HG02970 (cell line): ENCODE results near the gene LDHAL6B.

ENCODE experiments used
- ATAC-seq: cut with Tn5 transposase; IDR thresholded peaks from one replicate; pipeline ENCODE4 v1.9.1; 2021; ENCODE audit warnings: mild to moderate bottlenecking, moderate library complexity, moderate number of reproducible peaks; ENCODE audit not compliant: unreplicated experiment, low FRiP score

LDHAL6B gene

GRCh38 chr15:59247364-59247763 lies 40.7 kb downstream of the LDHAL6B start:
- ATAC-seq, result no peak

- no peak for ATAC-seq
Observed at GRCh38 chr15:59249816-59250215, 43.2 kb downstream of the LDHAL6B start.

GRCh38 chr15:59250249-59250648 lies 43.6 kb downstream of the LDHAL6B start:
- no peak for ATAC-seq

DNA sequence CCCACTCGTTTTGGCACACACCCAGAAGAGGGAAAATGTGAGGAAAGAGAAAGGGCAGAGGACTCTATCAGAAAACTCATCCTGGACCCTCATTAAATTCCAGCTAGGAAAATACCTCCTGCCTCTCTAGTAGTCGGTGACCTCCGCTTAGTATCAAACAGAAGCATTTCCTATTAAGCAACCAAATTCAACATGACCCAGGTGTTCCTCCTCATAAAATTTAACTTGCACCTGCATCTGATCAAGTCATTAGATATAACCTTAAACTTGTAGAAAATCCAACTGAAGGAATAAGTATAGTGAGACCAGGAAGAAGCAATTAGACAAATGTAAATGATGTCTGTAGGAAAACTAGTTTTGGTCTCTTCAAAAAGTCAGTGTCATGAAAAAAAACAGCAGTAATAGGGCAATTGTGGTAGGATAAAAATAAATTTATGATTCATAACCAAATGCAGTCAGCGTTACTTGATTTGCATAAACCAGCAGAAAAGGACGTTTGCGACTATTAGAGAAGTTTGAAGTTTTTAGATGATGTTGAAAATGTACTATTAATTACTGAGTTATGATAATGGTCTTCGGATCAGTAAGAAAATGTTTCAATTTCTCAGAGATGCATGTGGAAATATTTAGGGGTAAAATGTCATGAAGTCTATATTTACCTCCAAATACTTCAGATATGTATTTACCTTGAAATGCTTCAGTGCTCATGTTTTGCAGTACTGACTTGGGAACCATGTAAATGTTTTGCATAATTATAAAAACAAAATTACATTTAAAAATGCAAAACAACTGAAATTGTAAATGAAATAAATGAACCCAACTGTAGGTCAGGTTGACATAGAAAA lies 44.6 kb downstream of the LDHAL6B start:
- no peak for ATAC-seq

DNA sequence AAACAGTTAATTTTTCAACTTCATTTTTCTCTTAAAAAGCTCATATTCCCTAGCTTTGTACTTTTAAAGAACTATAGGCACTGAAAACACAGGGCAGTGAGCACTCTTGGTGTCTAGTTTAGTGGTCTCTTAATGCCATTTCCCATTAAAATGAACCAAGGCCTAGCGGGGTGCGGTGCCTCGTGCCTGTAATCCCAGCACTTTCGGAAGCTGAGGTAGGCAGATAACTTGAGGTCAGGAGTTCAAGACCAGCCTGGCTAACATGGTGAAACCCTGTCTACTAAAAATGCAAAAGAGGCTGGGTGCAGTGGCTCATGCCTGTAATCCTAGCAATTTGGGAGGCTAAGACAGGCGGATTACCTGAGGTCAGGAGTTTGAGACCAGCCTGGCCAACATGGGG lies 45.5 kb downstream of the LDHAL6B start:
- no peak for ATAC-seq

GRCh38 chr15:59255680-59256336 lies 49.2 kb downstream of the LDHAL6B start:
- ATAC-seq, result no peak

- no peak for ATAC-seq
Observed at GRCh38 chr15:59256482-59256881, 49.8 kb downstream of the LDHAL6B start.

- no peak for ATAC-seq
Observed at GRCh38 chr15:59257140-59257539, 50.5 kb downstream of the LDHAL6B start.
